Fibroblast of lung (primary cell): Measurements from ENCODE around the gene GSTM3. TPM values are rescaled to one million over a fixed set of nuclear protein-coding genes. Genes with fewer than 3 reads are reported as not detected.

Source experiments
- DNase-seq, 2 donors: peaks; one replicate each; pipeline versions ENCODE4 v3.0.0 to v3.0.0-alpha.2; 2010; ENCODE audit warnings: low read depth in 2 of 2
- H2AFZ ChIP-seq: 2 replicates; pipeline ENCODE4 v1.5.1; 2012; ENCODE audit warnings: low read length, control low read depth, inconsistent platforms
- H3K27ac ChIP-seq: 2 replicates; pipeline ENCODE4 v1.5.1; 2011; ENCODE audit warnings: low read length, control low read depth; ENCODE audit not compliant: insufficient read depth
- H3K27me3 ChIP-seq: 2 replicates; pipeline ENCODE4 v1.5.1; 2011; ENCODE audit warnings: mild to moderate bottlenecking, low read length; ENCODE audit not compliant: control insufficient read depth, insufficient read depth
- H3K36me3 ChIP-seq: 2 replicates; pipeline ENCODE4 v1.5.1; 2011; ENCODE audit warnings: low read length; ENCODE audit not compliant: control insufficient read depth, insufficient read depth
- H3K4me1 ChIP-seq: 2 replicates; pipeline ENCODE4 v1.5.1; 2011; ENCODE audit warnings: low read length; ENCODE audit not compliant: control insufficient read depth, insufficient read depth; ENCODE audit errors: extremely low read depth
- H3K4me2 ChIP-seq: 2 replicates; pipeline ENCODE4 v1.5.1; 2011; ENCODE audit warnings: low read length, control low read depth; ENCODE audit not compliant: insufficient read depth; ENCODE audit errors: extremely low read depth
- H3K4me3 ChIP-seq, 4 experiments: fragments of 200-600 bp in 1 of 4; sonication (generic) in 1 of 4; replicated peaks in 1 of 4; 2 replicates each; pipeline ENCODE4 v1.5.1; 2011 to 2016; ENCODE audit warnings: low read length in 4 of 4, low read depth in 3 of 4, mild to moderate bottlenecking in 3 of 4, control low read depth in 2 of 4, inconsistent platforms in 1 of 4, mixed read lengths in 1 of 4; ENCODE audit not compliant: insufficient read depth in 1 of 4; ENCODE audit errors: control extremely low read depth in 1 of 4
- H3K79me2 ChIP-seq: 2 replicates; pipeline ENCODE4 v1.5.1; 2012; ENCODE audit warnings: mild to moderate bottlenecking, low read length, inconsistent platforms; ENCODE audit not compliant: control insufficient read depth, insufficient read depth
- H3K9ac ChIP-seq: 2 replicates; pipeline ENCODE4 v1.5.1; 2011; ENCODE audit warnings: mild to moderate bottlenecking, low read length, control low read depth; ENCODE audit not compliant: insufficient read depth
- H3K9me3 ChIP-seq: 2 replicates; pipeline ENCODE4 v1.5.1; 2012; ENCODE audit warnings: low read depth, low read length; ENCODE audit not compliant: control insufficient read depth, insufficient read depth
- H4K20me1 ChIP-seq: 2 replicates; pipeline ENCODE4 v1.5.1; 2011; ENCODE audit warnings: low read length; ENCODE audit not compliant: control insufficient read depth, insufficient read depth; ENCODE audit errors: extremely low read depth
- CTCF ChIP-seq, 2 donors: IDR thresholded peaks in 1 of 2; conservative IDR thresholded peaks in 1 of 2; 1 replicate in 1 of 2; 2 replicates in 1 of 2; pipeline ENCODE4 v1.5.1; 2011 to 2012; ENCODE audit warnings: low read length in 2 of 2, control low read depth in 1 of 2, inconsistent platforms in 1 of 2, low read depth in 1 of 2, mild to moderate bottlenecking in 1 of 2
- EZH2 ChIP-seq: IDR thresholded peaks from 2 replicates; pipeline ENCODE4 v1.5.1; 2012; ENCODE audit warnings: low read length, control low read depth, mild to moderate bottlenecking; ENCODE audit errors: missing control alignments
- polyA plus RNA-seq, 2 donors: library from polyadenylated mRNA; depleted of rRNA in 1 of 2; stranded (reverse) in 1 of 2; unstranded in 1 of 2; fragments of >200 nt; gene quantifications; 2 replicates each; pipeline ENCODE4 v1.2.1, GENCODE V29; 2011 to 2012; ENCODE audit warnings: missing spikeins in 1 of 2
- total RNA-seq: library from RNA; depleted of rRNA; stranded (reverse); fragments of >200 nt; gene quantifications from 2 replicates; pipeline ENCODE4 v1.2.1, GENCODE V29; 2014

GSTM3 gene
- total and polyA plus RNA-seq, 2 donors (not counting 1 experiment from before 2014, with no cell fraction given): 51.4 to 207 TPM

- DNase-seq: no peak
These were observed 7.5 kb downstream of the GSTM3 start for GRCh38 chr1:109733236-109733870.

GRCh38 chr1:109732390-109732881 lies 8.4 kb downstream of the GSTM3 start:
- no peak overlapping the region for H2AFZ ChIP-seq
- H3K4me1 ChIP-seq: no peaks in the 10 kb centered on the region
- H3K36me3 ChIP-seq: no peaks in the 10 kb centered on the region
- no peaks in the 10 kb centered on the region for H3K9me3 ChIP-seq
- H3K9ac ChIP-seq: no peak overlapping the region
- H3K79me2 ChIP-seq: no peaks in the 10 kb centered on the region
- no peak overlapping the region for H3K27ac ChIP-seq
- TF ChIP-seq EZH2 (no peak), CTCF (conservative IDR thresholded peaks at IDR 0.05 in 1 of 2, IDR thresholded peaks at IDR 0.05 in 1 of 2; ENCODE audit: low read depth in 1 of 2, low read length in 2 of 2) (no peak)
- H3K27me3 ChIP-seq: peaks cover 3% of the 10 kb centered on the region
- no peaks in the 10 kb centered on the region for H4K20me1 ChIP-seq
- H3K4me2 ChIP-seq: no peak overlapping the region
- no peak for DNase-seq
- no peak overlapping the region for H3K4me3 ChIP-seq

More at GRCh38 chr1:109733236-109733870, 7.5 kb downstream of the GSTM3 start:
- Histone ChIP-seq H3K27ac (no peak overlapping the region), H2AFZ (no peak overlapping the region), H3K4me1 (no peaks in the 10 kb centered on the region), H3K79me2 (no peaks in the 10 kb centered on the region), H3K9me3 (no peaks in the 10 kb centered on the region), H3K36me3 (no peaks in the 10 kb centered on the region), H3K27me3 (peaks cover 3% of the 10 kb centered on the region), H4K20me1 (no peaks in the 10 kb centered on the region), H3K9ac (no peak overlapping the region), H3K4me3 (no peak overlapping the region), H3K4me2 (no peak overlapping the region)
- no peak for TF ChIP-seq CTCF (conservative IDR thresholded peaks at IDR 0.05 in 1 of 2, IDR thresholded peaks at IDR 0.05 in 1 of 2; ENCODE audit: low read depth in 1 of 2, low read length in 2 of 2)
- TF ChIP-seq EZH2: no peak

GRCh38 chr1:109730666-109731065 lies 10.2 kb downstream of the GSTM3 start:
- Histone ChIP-seq H3K4me3 (no peak overlapping the region), H3K36me3 (no peaks in the 10 kb centered on the region), H3K27ac (no peak overlapping the region), H3K79me2 (no peaks in the 10 kb centered on the region), H3K9ac (no peak overlapping the region), H3K27me3 (peaks cover 3% of the 10 kb centered on the region), H3K9me3 (no peaks in the 10 kb centered on the region), H3K4me1 (no peaks in the 10 kb centered on the region), H4K20me1 (no peaks in the 10 kb centered on the region), H2AFZ (no peak overlapping the region), H3K4me2 (no peak overlapping the region)
- TF ChIP-seq EZH2 (no peak), CTCF (conservative IDR thresholded peaks at IDR 0.05 in 1 of 2, IDR thresholded peaks at IDR 0.05 in 1 of 2; ENCODE audit: low read depth in 1 of 2, low read length in 2 of 2) (no peak)
- peak in 1 of 2 donors; percentile 71 for DNase-seq
